K562 (cell line): Measurements from ENCODE around the gene ZBTB42. TPM values are rescaled to one million over a fixed set of nuclear protein-coding genes. Genes with fewer than 3 reads are reported as not detected.

ENCODE experiments used
- ATAC-seq: fragments of 200-7000 bp; cut with Tn5 transposase; 3 replicates; pipeline ENCODE4 v1.9.1; 2020; ENCODE audit warnings: moderate library complexity
- BruUV-seq: library from RNA; stranded (reverse); fragments of 400-500 nt; replicated peaks from 2 replicates; lab custom pipeline; 2021; lab: Mats Ljungman, UMichigan
- CTCF ChIA-PET: fragments of 300-600 bp; formaldehyde crosslinking; extraction: SDS; loops from one replicate; lab custom pipeline; 2021; ENCODE audit warnings: low intra/inter-chr PET ratio; lab: Yijun Ruan, JAX
- POLR2A ChIA-PET: fragments of 300-600, 350-650 bp; sonication (Branson Sonifier 250); formaldehyde crosslinking; extraction: SDS; loops from one replicate; lab custom pipeline; 2021; ENCODE audit warnings: antibody characterized with exemption, inconsistent platforms; lab: Yijun Ruan, JAX
- DNase-seq, 4 experiments: peaks; one replicate each; pipeline versions ENCODE4 v3.0.0 to v3.0.0-alpha.2; 2011 to 2018; ENCODE audit warnings: low spot score in 3 of 4, mixed read lengths in 3 of 4; ENCODE audit errors: extremely low read depth in 1 of 4
- FAIRE-seq: peaks from 2 replicates; lab custom pipeline; 2011; peaks lifted over from hg19 to GRCh38; lab: Jason Lieb, UNC
- H2AFZ ChIP-seq: 2 replicates; pipeline ENCODE4 v1.6.0; 2011; ENCODE audit warnings: low read depth, low read length, control low read depth, inconsistent platforms
- H3K27ac ChIP-seq: fragments of 200-600 bp; 3 replicates; pipeline ENCODE4 v1.8.0; 2011; ENCODE audit warnings: low read depth, mild to moderate bottlenecking, control low read depth, inconsistent platforms, low read length, moderate library complexity, mixed read lengths; ENCODE audit errors: extremely low read depth
- H3K27me3 ChIP-seq, 2 experiments: fragments of 300-600 bp in 1 of 2; 2 replicates in 1 of 2; 3 replicates in 1 of 2; pipeline versions ENCODE4 v1.6.0 to v1.8.0; 2011; ENCODE audit warnings: inconsistent platforms in 2 of 2, low read length in 2 of 2, mild to moderate bottlenecking in 1 of 2, mixed read lengths in 1 of 2, moderate library complexity in 1 of 2; ENCODE audit not compliant: control insufficient read depth in 2 of 2, insufficient read depth in 2 of 2
- H3K36me3 ChIP-seq: fragments of 300-600 bp; 3 replicates; pipeline ENCODE4 v1.8.0; 2011; ENCODE audit warnings: mild to moderate bottlenecking, low read length, inconsistent platforms; ENCODE audit not compliant: control insufficient read depth, insufficient read depth
- H3K4me1 ChIP-seq, 2 experiments: fragments of 200-600 bp in 1 of 2; replicated peaks in 1 of 2; 2 replicates in 1 of 2; 3 replicates in 1 of 2; pipeline versions ENCODE4 v1.5.1 to v1.8.0; 2011; ENCODE audit warnings: inconsistent platforms in 2 of 2, low read length in 2 of 2, mild to moderate bottlenecking in 1 of 2, mixed read lengths in 1 of 2, moderate library complexity in 1 of 2; ENCODE audit not compliant: control insufficient read depth in 2 of 2, insufficient read depth in 2 of 2
- H3K4me2 ChIP-seq: 2 replicates; pipeline ENCODE4 v1.6.1; 2011; ENCODE audit warnings: low read length, control low read depth, inconsistent platforms, mixed read lengths; ENCODE audit not compliant: insufficient read depth
- H3K4me3 ChIP-seq: fragments of 200-600 bp; sonication (generic), shearing (Covaris generic); 2 replicates; pipeline ENCODE4 v1.5.1; 2016; ENCODE audit warnings: control low read depth, inconsistent platforms
- H3K79me2 ChIP-seq: fragments of 200-600 bp; 3 replicates; pipeline ENCODE4 v1.8.0; 2011; ENCODE audit warnings: low read length, inconsistent platforms; ENCODE audit not compliant: control insufficient read depth, insufficient read depth
- H3K9ac ChIP-seq, 2 experiments: 2 replicates each; pipeline versions ENCODE4 v1.6.0 to v1.6.1; 2011; ENCODE audit warnings: low read depth in 2 of 2, low read length in 2 of 2, control low read depth in 1 of 2, inconsistent platforms in 1 of 2, mild to moderate bottlenecking in 1 of 2, mixed read lengths in 1 of 2; ENCODE audit not compliant: insufficient read depth in 1 of 2
- H3K9me1 ChIP-seq: one replicate; pipeline ENCODE4 v1.6.0; 2011; ENCODE audit warnings: inconsistent platforms, mild to moderate bottlenecking, low read length, moderate library complexity; ENCODE audit not compliant: control insufficient read depth, insufficient read depth
- H3K9me3 ChIP-seq: replicated peaks from 2 replicates; pipeline ENCODE4 v1.5.1; 2011; ENCODE audit warnings: low read depth, low read length, inconsistent platforms; ENCODE audit not compliant: control insufficient read depth, insufficient read depth
- H4K20me1 ChIP-seq: replicated peaks from 2 replicates; pipeline ENCODE4 v1.6.1; 2011; ENCODE audit warnings: low read length, inconsistent platforms, mixed read lengths; ENCODE audit not compliant: control insufficient read depth, insufficient read depth
- ERF ChIP-seq: fragments of 450-650 bp; formaldehyde crosslinking; IDR thresholded peaks from 2 replicates; pipeline ENCODE4 v1.4.0; 2020; ENCODE audit warnings: mild to moderate bottlenecking, mixed read lengths
- HNRNPK ChIP-seq: fragments of 200-400 bp; formaldehyde crosslinking; IDR thresholded peaks from one replicate; pipeline ENCODE4 v1.6.1; 2018; ENCODE audit warnings: mild to moderate bottlenecking, low read depth, low read length; ENCODE audit not compliant: poor library complexity, severe bottlenecking
- KLF6 ChIP-seq: fragments of 250-450 bp; sonication (Bioruptor Pico); IDR thresholded peaks from 2 replicates; pipeline ENCODE4 v1.4.0; 2020; ENCODE audit warnings: mild to moderate bottlenecking, moderate library complexity, borderline replicate concordance
- NR2C1 ChIP-seq, 2 experiments: fragments of 450-650 bp; IDR thresholded peaks; 2 replicates each; pipeline ENCODE4 v1.6.1; 2017; ENCODE audit warnings: mild to moderate bottlenecking in 2 of 2, antibody characterized with exemption in 1 of 2, inconsistent platforms in 1 of 2, missing compliant biosample characterization in 1 of 2, missing genetic modification characterization in 1 of 2
- POLR3A ChIP-seq: IDR thresholded peaks from 2 replicates; pipeline ENCODE4 v1.6.1; 2011; ENCODE audit warnings: borderline replicate concordance, mild to moderate bottlenecking, moderate library complexity; ENCODE audit not compliant: insufficient read length, insufficient read depth; ENCODE audit errors: extremely low read depth
- RBM14 ChIP-seq: fragments of 200-400 bp; formaldehyde crosslinking; IDR thresholded peaks from 2 replicates; pipeline ENCODE4 v1.6.1; 2018; ENCODE audit warnings: low read depth, mild to moderate bottlenecking, low read length, moderate library complexity, borderline replicate concordance; ENCODE audit not compliant: insufficient read depth
- SMAD4 ChIP-seq: fragments of 250-450 bp; sonication (Bioruptor Pico); conservative IDR thresholded peaks from 2 replicates; pipeline ENCODE4 v1.8.0; 2021; ENCODE audit warnings: inconsistent platforms, mild to moderate bottlenecking, moderate library complexity
- SNRNP70 ChIP-seq: fragments of 200-400 bp; formaldehyde crosslinking; optimal IDR thresholded peaks from 2 replicates; pipeline ENCODE3; 2017; ENCODE audit warnings: low read depth, low read length
- ZNF586 ChIP-seq: fragments of 450-650 bp; formaldehyde crosslinking; conservative IDR thresholded peaks from 2 replicates; pipeline ENCODE4 v1.4.0; 2020; ENCODE audit warnings: mild to moderate bottlenecking, moderate library complexity
- ZNF780A ChIP-seq: fragments of 250-450 bp; sonication (Bioruptor Pico); IDR thresholded peaks from 2 replicates; pipeline ENCODE4 v1.5.0; 2021; ENCODE audit warnings: mild to moderate bottlenecking
- WGBS: fragments of 100-300 bp; shearing (Covaris generic); methylation state at CpG from one replicate; pipeline ENCODE4 v1.1.6; 2016; ENCODE audit warnings: low coverage, mixed read lengths; ENCODE audit not compliant: insufficient coverage; ENCODE audit errors: missing lambda C conversion rate; 5-methylcytosine and 5-hydroxymethylcytosine counted together
- in situ Hi-C: fragments of 300-500 bp; cut with MboI; formaldehyde crosslinking; loops from 4 replicates; pipeline ENCODE4 v1.15.0; 2018; ENCODE audit warnings: inconsistent platforms, mixed read lengths
- intact Hi-C: fragments of 100-400 bp; cut with micrococcal nuclease; formaldehyde crosslinking; loops from 2 replicates; pipeline ENCODE4 v1.14.2; 2022
- polyA plus RNA-seq, 8 experiments: library from polyadenylated mRNA; depleted of rRNA in 4 of 8; stranded (reverse) in 5 of 8; unstranded in 3 of 8; fragments of >200 nt; fragmentation: Nextera tagmentation in 2 of 8; fragmentation: Illumina TruSeq in 1 of 8; extraction: Ambion mirVana in 2 of 8; extraction: Trizol in 1 of 8; gene quantifications; 2 replicates each; pipeline versions ENCODE4 v1.2.1 to v1.2.3, GENCODE V29; 2011 to 2014; ENCODE audit warnings: inconsistent platforms in 1 of 8, missing spikeins in 1 of 8
- total RNA-seq, 7 experiments: library from RNA; depleted of rRNA in 6 of 7; stranded (reverse); fragments of >200 nt in 6 of 7; fragmentation: Illumina TruSeq in 2 of 7; extraction: Trizol in 2 of 7; gene quantifications; 2 replicates each; pipeline versions ENCODE4 v1.2.1 to v1.2.3, GENCODE V29; 2011 to 2021; ENCODE audit warnings: low replicate concordance in 1 of 7
- TF ChIP-seq, protein P1 (sequence below): fragments of 200-800 bp; sonication (Bioruptor generic); IDR thresholded peaks from 2 replicates; pipeline ENCODE4 v1.6.1; 2016; ENCODE audit warnings: missing genetic modification characterization, missing compliant biosample characterization
- TF ChIP-seq, protein P2 (sequence below): sonication (generic); formaldehyde crosslinking; IDR thresholded peaks from 2 replicates; pipeline ENCODE4 v1.8.1; 2023; ENCODE audit warnings: mild to moderate bottlenecking, missing genetic modification reagents

Gene ZBTB42
- total and polyA plus RNA-seq, 9 of the 15 experiments (the other 6 are each of a cell fraction or from before 2014, with no cell fraction given) = 0.03 to 8.5 (median 2.4) TPM

DNA sequence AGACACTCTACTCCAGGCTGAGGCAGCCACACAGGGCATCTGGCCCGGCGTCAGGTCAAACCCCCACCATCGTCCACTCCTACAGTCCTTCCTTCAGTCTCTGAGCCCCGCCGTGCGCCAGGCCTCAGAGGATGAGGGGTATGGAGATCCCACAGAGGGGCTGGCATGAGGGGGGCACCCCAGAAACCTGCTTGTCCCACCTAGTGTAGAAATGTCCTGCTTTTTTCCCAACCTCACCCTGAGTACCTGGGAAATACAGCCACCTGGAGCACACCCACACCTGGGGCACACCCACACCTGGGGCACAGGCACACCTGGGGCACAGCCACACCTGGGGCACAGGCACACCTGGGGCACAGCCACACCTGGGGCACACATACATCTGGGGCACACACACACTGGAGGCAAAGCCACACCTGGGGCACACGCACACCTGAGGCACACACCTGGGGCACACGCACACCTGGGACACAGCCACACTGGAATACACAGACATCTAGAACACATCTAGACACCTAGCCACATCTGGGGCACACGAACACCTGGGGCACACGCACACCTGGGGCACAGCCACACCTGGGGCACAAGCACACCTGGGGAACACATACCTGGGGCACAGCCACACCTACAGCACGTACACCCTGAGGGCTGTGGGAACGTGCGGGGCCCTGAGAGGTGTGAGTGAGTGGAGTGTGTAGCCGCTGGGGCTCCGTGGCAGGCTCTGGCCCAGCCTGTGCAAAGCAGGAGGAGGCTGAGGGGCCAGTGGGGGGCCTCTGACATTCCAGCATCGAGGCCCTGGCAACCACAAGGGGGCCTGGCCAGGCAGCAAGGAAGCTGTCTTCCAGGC, 23.7 kb upstream of the ZBTB42 start (continued):
- TF ChIP-seq, protein P1, sequence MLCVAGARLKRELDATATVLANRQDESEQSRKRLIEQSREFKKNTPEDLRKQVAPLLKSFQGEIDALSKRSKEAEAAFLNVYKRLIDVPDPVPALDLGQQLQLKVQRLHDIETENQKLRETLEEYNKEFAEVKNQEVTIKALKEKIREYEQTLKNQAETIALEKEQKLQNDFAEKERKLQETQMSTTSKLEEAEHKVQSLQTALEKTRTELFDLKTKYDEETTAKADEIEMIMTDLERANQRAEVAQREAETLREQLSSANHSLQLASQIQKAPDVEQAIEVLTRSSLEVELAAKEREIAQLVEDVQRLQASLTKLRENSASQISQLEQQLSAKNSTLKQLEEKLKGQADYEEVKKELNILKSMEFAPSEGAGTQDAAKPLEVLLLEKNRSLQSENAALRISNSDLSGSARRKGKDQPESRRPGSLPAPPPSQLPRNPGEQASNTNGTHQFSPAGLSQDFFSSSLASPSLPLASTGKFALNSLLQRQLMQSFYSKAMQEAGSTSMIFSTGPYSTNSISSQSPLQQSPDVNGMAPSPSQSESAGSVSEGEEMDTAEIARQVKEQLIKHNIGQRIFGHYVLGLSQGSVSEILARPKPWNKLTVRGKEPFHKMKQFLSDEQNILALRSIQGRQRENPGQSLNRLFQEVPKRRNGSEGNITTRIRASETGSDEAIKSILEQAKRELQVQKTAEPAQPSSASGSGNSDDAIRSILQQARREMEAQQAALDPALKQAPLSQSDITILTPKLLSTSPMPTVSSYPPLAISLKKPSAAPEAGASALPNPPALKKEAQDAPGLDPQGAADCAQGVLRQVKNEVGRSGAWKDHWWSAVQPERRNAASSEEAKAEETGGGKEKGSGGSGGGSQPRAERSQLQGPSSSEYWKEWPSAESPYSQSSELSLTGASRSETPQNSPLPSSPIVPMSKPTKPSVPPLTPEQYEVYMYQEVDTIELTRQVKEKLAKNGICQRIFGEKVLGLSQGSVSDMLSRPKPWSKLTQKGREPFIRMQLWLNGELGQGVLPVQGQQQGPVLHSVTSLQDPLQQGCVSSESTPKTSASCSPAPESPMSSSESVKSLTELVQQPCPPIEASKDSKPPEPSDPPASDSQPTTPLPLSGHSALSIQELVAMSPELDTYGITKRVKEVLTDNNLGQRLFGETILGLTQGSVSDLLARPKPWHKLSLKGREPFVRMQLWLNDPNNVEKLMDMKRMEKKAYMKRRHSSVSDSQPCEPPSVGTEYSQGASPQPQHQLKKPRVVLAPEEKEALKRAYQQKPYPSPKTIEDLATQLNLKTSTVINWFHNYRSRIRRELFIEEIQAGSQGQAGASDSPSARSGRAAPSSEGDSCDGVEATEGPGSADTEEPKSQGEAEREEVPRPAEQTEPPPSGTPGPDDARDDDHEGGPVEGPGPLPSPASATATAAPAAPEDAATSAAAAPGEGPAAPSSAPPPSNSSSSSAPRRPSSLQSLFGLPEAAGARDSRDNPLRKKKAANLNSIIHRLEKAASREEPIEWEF (CRISPR knock-in tag) = no peak
- TF ChIP-seq, all 486 proteins: peak for 5

DNA sequence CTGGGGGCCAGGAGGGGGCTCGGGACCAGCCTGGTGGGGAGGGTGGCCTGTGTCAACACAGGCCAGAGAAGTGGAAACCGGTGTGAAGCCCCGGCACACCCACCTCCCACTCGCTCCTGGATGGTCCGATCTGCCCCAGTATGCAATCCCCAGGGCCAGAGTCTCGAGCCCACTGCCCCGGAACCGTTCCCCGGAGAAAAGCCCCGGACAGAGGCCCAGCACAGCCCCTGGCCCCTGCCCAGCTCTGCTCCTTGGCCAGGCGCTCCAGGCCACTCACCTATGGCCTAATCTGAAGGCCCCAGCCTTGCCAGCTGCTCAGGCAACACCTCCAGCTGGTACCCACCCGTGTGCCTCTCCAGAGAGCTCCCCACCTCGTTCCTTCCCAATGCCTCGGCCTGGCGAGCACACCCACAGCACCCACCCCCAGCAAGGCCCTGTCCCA, 23.1 kb upstream of the ZBTB42 start:
- CTCF ChIA-PET = no interaction called here
- intact Hi-C loops = no loop called here
- H2AFZ ChIP-seq = no peak overlapping the region
- H3K27me3 ChIP-seq = no peaks in the 10 kb centered on the region
- H3K4me3 ChIP-seq = no peak overlapping the region
- POLR2A ChIA-PET = no interaction called here
- no peak overlapping the region for H3K27ac ChIP-seq
- peak overlapping the region in 1 of 2 experiments; percentile 9; a peak in 1 of 4 replicates for H3K9ac ChIP-seq
- no peaks in the 10 kb centered on the region for H4K20me1 ChIP-seq
- DNase-seq = no peak
- in situ Hi-C loops = no loop called here
- H3K79me2 ChIP-seq = no peaks in the 10 kb centered on the region
- H3K9me1 ChIP-seq = no peaks in the 10 kb centered on the region
- ATAC-seq = no peak
- 85% methylated on average over 10 of the region's 15 CpGs for WGBS
- peaks cover 58% of the 10 kb centered on the region; the same call in 1 of the 3 replicates for H3K36me3 ChIP-seq
- no peaks in the 10 kb centered on the region for H3K9me3 ChIP-seq
- H3K4me1 ChIP-seq = peaks cover 0 to 55% of the 10 kb centered on the region in 2 experiments; a peak in 2 of 5 replicates
- no peak overlapping the region for H3K4me2 ChIP-seq
- FAIRE-seq = no peak
- no TSS peak for BruUV-seq
- TF ChIP-seq HNRNPK (no peak), SMAD4 (CRISPR knock-in tag) (no peak), ZNF586 (CRISPR knock-in tag) (no peak), ZNF780A (CRISPR knock-in tag) (no peak), SNRNP70 (no peak), ERF (CRISPR knock-in tag) (no peak), NR2C1 (IDR thresholded peaks at IDR 0.05) (no peak), NR2C1 (tag; IDR thresholded peaks at IDR 0.05) (no peak), POLR3A (no peak), KLF6 (no peak), RBM14 (no peak)
- TF ChIP-seq, protein P2, sequence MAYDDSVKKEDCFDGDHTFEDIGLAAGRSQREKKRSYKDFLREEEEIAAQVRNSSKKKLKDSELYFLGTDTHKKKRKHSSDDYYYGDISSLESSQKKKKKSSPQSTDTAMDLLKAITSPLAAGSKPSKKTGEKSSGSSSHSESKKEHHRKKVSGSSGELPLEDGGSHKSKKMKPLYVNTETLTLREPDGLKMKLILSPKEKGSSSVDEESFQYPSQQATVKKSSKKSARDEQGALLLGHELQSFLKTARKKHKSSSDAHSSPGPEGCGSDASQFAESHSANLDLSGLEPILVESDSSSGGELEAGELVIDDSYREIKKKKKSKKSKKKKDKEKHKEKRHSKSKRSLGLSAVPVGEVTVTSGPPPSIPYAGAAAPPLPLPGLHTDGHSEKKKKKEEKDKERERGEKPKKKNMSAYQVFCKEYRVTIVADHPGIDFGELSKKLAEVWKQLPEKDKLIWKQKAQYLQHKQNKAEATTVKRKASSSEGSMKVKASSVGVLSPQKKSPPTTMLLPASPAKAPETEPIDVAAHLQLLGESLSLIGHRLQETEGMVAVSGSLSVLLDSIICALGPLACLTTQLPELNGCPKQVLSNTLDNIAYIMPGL (CRISPR knock-in tag) = no peak
